ENCODE data around the gene MASP2.

DNA sequence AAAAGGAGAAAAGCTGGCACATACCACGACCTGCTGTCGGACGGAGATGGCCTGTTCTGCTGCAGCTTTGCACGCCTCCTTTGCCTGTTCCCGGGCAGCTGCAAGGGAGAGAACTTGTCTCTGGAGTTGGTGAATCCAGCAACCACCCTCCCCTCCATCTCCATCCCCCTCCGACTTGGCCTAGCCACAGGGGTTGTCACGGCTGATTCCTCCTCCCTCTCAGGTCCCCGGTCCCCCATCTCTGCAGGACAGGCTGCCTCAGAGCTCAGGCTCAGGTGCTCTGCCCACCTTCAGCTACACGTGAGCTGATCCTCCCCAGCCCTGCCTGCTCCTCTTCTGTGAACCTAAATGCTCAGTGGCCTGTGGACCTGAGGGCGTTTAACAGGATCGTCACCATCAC, 23.8 kb upstream of the MASP2 start:
- TF ChIP-seq CTCF (IDR thresholded peaks at IDR 0.05; ENCODE audit: low read depth, low read length, poor library complexity, severe bottlenecking), result no peak
- no peak for TF ChIP-seq EZH2phosphoT487 (IDR thresholded peaks at IDR 0.05; ENCODE audit: borderline replicate concordance, low read length)
